Measurements from ENCODE around the gene LAMC2.

The LAMC2 gene

GRCh38 chr1:183283286-183283685 is 97.2 kb downstream of the LAMC2 start:
- in situ Hi-C loops (cut with MboI; ENCODE audit: low sequenced_read_pairs), result no loop called here

GRCh38 chr1:183284086-183284485 is 98.0 kb downstream of the LAMC2 start:
- in situ Hi-C loops (cut with MboI; ENCODE audit: low sequenced_read_pairs), result no loop called here

- in situ Hi-C loops (cut with MboI; ENCODE audit: low sequenced_read_pairs), result no loop called here
These were observed 99.2 kb downstream of the LAMC2 start for GRCh38 chr1:183285256-183285655.

- in situ Hi-C loops (cut with MboI; ENCODE audit: low sequenced_read_pairs), result no loop called here
These were observed 99.7 kb downstream of the LAMC2 start for GRCh38 chr1:183285746-183286145.

- in situ Hi-C loops (cut with MboI; ENCODE audit: low sequenced_read_pairs), result no loop called here
These were observed 101.2 kb downstream of the LAMC2 start for GRCh38 chr1:183287191-183287675.

GRCh38 chr1:183288583-183288982 is 102.5 kb downstream of the LAMC2 start:
- in situ Hi-C loops (cut with MboI; ENCODE audit: low sequenced_read_pairs), result no loop called here

GRCh38 chr1:183289051-183289496 is 103.0 kb downstream of the LAMC2 start:
- in situ Hi-C loops (cut with MboI; ENCODE audit: low sequenced_read_pairs), result no loop called here

- in situ Hi-C loops (cut with MboI; ENCODE audit: low sequenced_read_pairs), result no loop called here
These were observed 104.6 kb downstream of the LAMC2 start for GRCh38 chr1:183290628-183291027.

- in situ Hi-C loops (cut with MboI; ENCODE audit: low sequenced_read_pairs), result no loop called here
These were observed 105.2 kb downstream of the LAMC2 start for GRCh38 chr1:183291216-183291762.

GRCh38 chr1:183291802-183292514 is 105.9 kb downstream of the LAMC2 start:
- in situ Hi-C loops (cut with MboI; ENCODE audit: low sequenced_read_pairs), result no loop called here

- in situ Hi-C loops (cut with MboI; ENCODE audit: low sequenced_read_pairs), result no loop called here
These were observed 107.2 kb downstream of the LAMC2 start for GRCh38 chr1:183293241-183293640.

GRCh38 chr1:183293876-183294275 is 107.8 kb downstream of the LAMC2 start:
- in situ Hi-C loops (cut with MboI; ENCODE audit: low sequenced_read_pairs), result no loop called here
